NCI-H1092 treated with DMSO at 0.1 percent for 48 hours (cell line): ENCODE measurements around the gene MYPN.

Experiments
- DNase-seq: peaks from one replicate; lab custom pipeline; 2025; lab: John Stamatoyannopoulos, UW

The MYPN gene

GRCh38 chr10:68090586-68090985 lies 18.7 kb upstream of the MYPN start:
- no peak for DNase-seq

GRCh38 chr10:68092512-68092911 lies 16.8 kb upstream of the MYPN start:
- no peak for DNase-seq

GRCh38 chr10:68095153-68095552 lies 14.1 kb upstream of the MYPN start:
- no peak for DNase-seq

GRCh38 chr10:68096913-68097516 lies 12.3 kb upstream of the MYPN start:
- no peak for DNase-seq

GRCh38 chr10:68099736-68100135 lies 9.6 kb upstream of the MYPN start:
- no peak for DNase-seq

- DNase-seq = no peak
Observed at GRCh38 chr10:68101066-68101465, 8.2 kb upstream of the MYPN start.

GRCh38 chr10:68103261-68103878 lies 5.9 kb upstream of the MYPN start:
- DNase-seq = no peak

- no peak for DNase-seq
Observed at GRCh38 chr10:68103901-68104300, 5.4 kb upstream of the MYPN start.

GRCh38 chr10:68105820-68106219 lies 3.5 kb upstream of the MYPN start:
- DNase-seq = no peak

- DNase-seq = no peak
Observed at GRCh38 chr10:68106656-68107055, 2.6 kb upstream of the MYPN start.

- no peak for DNase-seq
Observed at GRCh38 chr10:68107651-68108050, 1.6 kb upstream of the MYPN start.

GRCh38 chr10:68108051-68108450 lies 1.2 kb upstream of the MYPN start:
- DNase-seq = no peak

GRCh38 chr10:68108653-68109052 lies 635 bp upstream of the MYPN start:
- DNase-seq = no peak

- DNase-seq = no peak
Observed at GRCh38 chr10:68110027-68110426, 739 bp downstream of the MYPN start.

GRCh38 chr10:68111584-68111983 lies 2.3 kb downstream of the MYPN start:
- DNase-seq = no peak

GRCh38 chr10:68112837-68113236 lies 3.5 kb downstream of the MYPN start:
- no peak for DNase-seq

- DNase-seq = no peak
Observed at GRCh38 chr10:68118657-68119056, 9.4 kb downstream of the MYPN start.

GRCh38 chr10:68121020-68121743 lies 11.9 kb downstream of the MYPN start:
- no peak for DNase-seq

- DNase-seq = no peak
Observed at GRCh38 chr10:68121852-68122251, 12.6 kb downstream of the MYPN start.

- DNase-seq = no peak
Observed at GRCh38 chr10:68124718-68125117, 15.4 kb downstream of the MYPN start.

GRCh38 chr10:68125772-68126171 lies 16.5 kb downstream of the MYPN start:
- DNase-seq = no peak

GRCh38 chr10:68128015-68128414 lies 18.7 kb downstream of the MYPN start:
- DNase-seq = no peak

GRCh38 chr10:68132391-68132790 lies 23.1 kb downstream of the MYPN start:
- no peak for DNase-seq

- no peak for DNase-seq
Observed at GRCh38 chr10:68133523-68133922, 24.2 kb downstream of the MYPN start.
